ENCODE measurements around the gene RGS17.
"Not testable (repeated sequence)": the region's sequence is repeated elsewhere in the genome, so short reads cannot be mapped to it uniquely, and the experiment has no call there.

The RGS17 gene

GRCh38 chr6:152985300-152985699, 145.8 kb downstream of the RGS17 start:
- not testable (repeated sequence) for DNase-seq (ENCODE audit: low spot score)

- DNase-seq (ENCODE audit: low spot score): no peak
These were observed 146.6 kb downstream of the RGS17 start for GRCh38 chr6:152984513-152984872.

GRCh38 chr6:152983637-152984512, 147.2 kb downstream of the RGS17 start:
- DNase-seq (ENCODE audit: low spot score): peak; percentile 55

GRCh38 chr6:152982904-152983636, 148.0 kb downstream of the RGS17 start, which contains the start of gene FBXO5:
TSS of gene FBXO5 (minus strand) at chr6:152983041. CDS start at chr6:152982959, 82 bp downstream.
- DNase-seq (ENCODE audit: low spot score): peak; percentile 98

- no peak for DNase-seq (ENCODE audit: low spot score)
These were observed 148.8 kb downstream of the RGS17 start for GRCh38 chr6:152981989-152982903.

GRCh38 chr6:152981219-152981618, 149.9 kb downstream of the RGS17 start:
- DNase-seq (ENCODE audit: low spot score): no peak

- DNase-seq (ENCODE audit: low spot score): no peak
These were observed 150.4 kb downstream of the RGS17 start for GRCh38 chr6:152980656-152981055.

- no peak for DNase-seq (ENCODE audit: low spot score)
These were observed 152.0 kb downstream of the RGS17 start for GRCh38 chr6:152979116-152979515.

- DNase-seq (ENCODE audit: low spot score): no peak
These were observed 153.0 kb downstream of the RGS17 start for GRCh38 chr6:152978058-152978457.

- DNase-seq (ENCODE audit: low spot score): no peak
These were observed 153.5 kb downstream of the RGS17 start for GRCh38 chr6:152977556-152977955.

- DNase-seq (ENCODE audit: low spot score): no peak
These were observed 154.3 kb downstream of the RGS17 start for GRCh38 chr6:152976749-152977148.

GRCh38 chr6:152975204-152975915, 155.7 kb downstream of the RGS17 start:
- DNase-seq (ENCODE audit: low spot score): no peak

- no peak for DNase-seq (ENCODE audit: low spot score)
These were observed 157.2 kb downstream of the RGS17 start for GRCh38 chr6:152973916-152974315.

- DNase-seq (ENCODE audit: low spot score): no peak
These were observed 161.2 kb downstream of the RGS17 start for GRCh38 chr6:152969688-152970418.

- DNase-seq (ENCODE audit: low spot score): not testable (repeated sequence)
These were observed 164.8 kb downstream of the RGS17 start for GRCh38 chr6:152966168-152966894.

GRCh38 chr6:152959333-152959732, 171.7 kb downstream of the RGS17 start:
- no peak for DNase-seq (ENCODE audit: low spot score)

- no peak for DNase-seq (ENCODE audit: low spot score)
These were observed 173.3 kb downstream of the RGS17 start for GRCh38 chr6:152957796-152958195.
